Smooth muscle cell of the brain vasculature (primary cell): ENCODE results near the gene C6orf118.

Experiments
- DNase-seq: peaks from one replicate; pipeline ENCODE4 v3.0.0-alpha.2; 2012; ENCODE audit warnings: low read depth, low spot score

Gene C6orf118

DNA sequence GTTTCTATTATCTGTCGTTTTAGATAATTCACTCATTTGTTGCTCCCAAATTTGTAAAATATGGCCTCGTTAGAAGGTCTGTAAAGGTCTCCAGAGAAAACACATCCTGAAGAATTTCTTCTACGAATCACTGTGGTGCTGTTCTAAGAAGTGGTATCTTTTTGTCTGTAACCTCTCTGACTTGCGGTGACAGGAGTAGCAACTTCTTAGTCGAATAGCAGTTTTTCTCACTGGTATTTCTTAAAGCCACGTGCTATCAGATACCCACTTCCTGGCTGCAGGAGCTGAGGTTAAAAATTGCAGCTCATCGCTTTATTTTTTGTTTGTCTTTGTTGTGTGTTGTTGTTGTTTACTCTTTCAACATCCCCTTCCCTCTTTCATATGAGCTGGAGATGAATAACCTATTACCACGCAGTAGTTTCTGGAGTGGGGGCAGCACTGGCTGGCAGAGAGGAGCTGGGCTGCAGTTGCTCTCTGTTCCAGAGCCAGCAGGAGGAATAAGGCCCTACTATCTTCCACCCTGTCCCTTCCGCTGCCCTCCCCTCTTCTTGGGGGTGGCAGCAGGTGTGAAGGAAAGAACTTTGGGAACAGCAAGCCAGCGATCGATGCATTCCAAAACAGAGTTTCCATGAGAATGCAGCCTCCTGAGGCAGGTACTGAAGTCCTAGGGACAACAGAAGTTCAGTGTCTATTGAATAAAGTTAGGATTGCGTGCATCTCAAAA is 64.7 kb downstream of the C6orf118 start:
- no peak for DNase-seq

DNA sequence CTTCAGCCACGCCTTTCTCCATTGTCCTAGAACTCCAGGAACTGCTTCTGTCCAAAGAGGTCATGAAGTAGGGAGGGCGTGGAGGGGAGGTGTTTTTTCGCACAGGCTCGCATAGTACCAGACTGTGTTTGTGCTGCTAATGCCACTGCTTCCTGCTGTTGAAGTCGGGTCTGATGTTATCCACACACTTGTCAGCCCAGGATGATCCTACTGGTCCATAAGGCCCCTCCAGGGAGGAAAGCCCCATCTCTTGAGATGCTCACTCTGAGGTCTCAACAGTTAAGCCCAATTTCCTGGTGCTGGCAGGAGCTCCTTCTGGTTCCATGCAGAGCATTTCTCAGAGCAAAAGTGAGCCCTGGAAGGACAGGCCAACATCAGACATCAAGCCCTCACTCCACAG is 65.6 kb downstream of the C6orf118 start:
- no peak for DNase-seq

DNA sequence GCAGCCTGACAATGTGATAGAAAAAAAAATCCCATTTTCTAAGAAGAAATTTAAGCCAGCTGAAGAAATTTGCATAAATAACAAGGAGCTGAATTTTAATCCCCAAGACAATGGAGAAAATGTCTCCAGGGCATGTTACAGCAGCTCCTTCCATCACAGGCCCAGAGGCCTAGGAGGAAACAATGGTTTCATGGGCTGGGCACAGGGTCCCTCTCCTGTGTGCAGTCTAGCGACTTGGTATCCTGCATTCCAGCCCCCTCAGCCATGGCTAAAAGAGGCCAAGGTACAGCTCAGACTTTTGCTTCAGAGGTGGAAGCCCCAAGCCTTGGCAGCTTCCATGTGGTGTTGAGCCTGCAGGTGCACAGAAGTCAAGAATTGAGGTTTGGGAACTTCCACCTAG is 73.1 kb downstream of the C6orf118 start:
- DNase-seq: no peak

DNA sequence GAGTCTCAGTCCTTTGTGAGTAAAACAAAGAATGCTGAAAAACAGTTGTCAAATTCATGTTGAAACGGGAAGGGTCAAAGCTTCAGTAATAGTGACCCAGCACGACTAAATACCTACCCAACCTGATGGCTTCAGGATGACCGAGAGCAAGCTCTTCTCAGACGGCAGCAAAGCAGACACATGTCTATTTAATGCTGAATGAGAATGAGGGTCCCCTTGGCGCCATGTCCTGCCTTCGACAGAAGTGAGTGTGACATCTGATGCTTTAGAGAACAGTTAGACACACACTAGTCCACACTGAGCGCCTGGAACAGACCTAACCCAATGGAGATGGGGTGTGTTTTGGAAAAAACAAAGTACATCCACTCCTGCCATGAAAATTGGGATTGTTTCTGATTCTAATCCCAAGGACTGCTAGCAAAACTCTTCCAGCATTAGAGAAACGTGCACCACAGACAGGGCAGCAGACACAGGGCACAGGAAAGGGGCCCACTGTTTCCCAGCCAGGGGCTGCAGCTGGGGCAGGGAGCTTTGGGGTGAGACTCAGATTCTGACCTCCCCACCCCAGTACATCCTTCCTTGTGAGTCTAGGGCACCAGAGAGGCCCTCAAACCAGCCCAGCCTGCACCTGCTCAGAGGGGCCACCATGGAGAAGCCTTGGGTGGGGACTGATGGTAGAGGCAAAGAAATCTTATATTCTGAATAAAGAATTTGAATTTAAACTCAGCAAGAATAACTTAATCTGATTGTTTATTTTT is 76.5 kb downstream of the C6orf118 start:
- DNase-seq: no peak

DNA sequence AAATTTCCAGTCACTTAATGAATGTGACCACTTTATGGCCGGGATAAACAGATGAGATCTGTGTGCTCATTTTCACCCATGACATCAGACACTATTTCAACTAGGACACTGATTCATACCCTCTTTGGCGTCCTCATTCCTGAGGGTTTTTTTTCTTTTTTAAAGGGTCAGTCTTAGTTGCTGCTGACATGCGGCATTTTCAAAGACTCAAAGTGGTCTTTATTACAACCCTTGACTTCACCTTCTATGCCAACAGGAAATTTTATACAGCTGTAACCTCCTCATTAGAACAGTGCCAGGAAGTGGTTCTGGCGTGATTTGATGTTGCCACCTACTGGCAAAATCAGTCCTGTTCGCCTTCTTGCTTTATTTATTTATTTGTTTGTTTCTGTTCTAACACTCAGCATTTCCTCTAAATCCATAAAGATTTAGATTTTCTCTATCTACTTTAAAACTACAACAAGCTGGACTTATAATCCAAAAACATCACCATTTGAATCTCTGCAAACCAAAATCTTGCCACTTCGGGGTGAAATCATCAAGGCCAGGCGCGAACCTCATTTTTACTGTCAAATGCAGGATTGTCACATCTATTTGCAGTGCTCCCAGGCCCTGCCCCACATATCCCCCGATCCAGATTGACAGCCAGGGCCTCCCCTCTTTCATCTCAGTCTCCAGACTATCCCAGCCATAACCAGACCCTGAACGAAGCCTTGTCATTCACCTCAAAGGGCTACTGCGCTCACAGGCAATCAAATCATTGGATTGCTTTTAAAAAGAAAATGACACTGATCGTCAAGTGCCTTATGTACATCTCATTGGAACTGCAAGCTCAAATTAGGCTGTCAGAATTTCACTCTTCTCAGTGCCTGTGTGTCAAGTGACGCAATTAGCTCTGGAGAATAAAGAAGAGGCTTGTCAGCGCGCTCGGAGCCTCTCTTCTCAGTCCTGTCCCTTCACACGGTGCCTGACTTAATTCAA is 77.5 kb downstream of the C6orf118 start:
- DNase-seq: no peak

DNA sequence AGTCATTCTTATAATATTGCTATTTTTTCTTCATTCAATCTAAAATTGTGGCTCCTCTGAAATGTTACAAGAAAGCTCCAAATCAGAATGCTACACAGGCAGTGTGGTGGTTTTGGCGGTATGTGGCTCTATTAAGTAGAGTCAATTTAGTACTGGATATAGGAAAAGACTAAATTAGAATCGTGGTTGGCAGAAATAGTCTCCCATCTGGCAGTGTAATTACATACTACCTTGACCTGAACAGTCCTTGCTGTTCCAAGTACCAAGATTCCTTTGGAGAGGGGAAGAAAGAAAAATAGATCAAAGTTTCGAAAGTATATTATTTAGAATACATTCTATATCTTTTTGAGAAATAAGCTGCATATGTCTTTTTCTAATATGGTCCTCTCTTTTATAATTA is 78.2 kb downstream of the C6orf118 start:
- DNase-seq: no peak
